Heart left ventricle (tissue), 16 donors: Measurements from ENCODE around the gene CCDC27. TPM values are rescaled to one million over a fixed set of nuclear protein-coding genes. Genes with fewer than 3 reads are reported as not detected.

Experiments used
- ATAC-seq, 4 donors: fragments of 200-7000 bp; cut with Tn5 transposase; one replicate each; pipeline ENCODE4 v1.9.1; 2020 to 2022; ENCODE audit warnings: moderate library complexity in 4 of 4, mild to moderate bottlenecking in 3 of 4, moderate number of reproducible peaks in 1 of 4
- DNase-seq, 5 donors: peaks; one replicate each; pipeline ENCODE4 v3.0.0-alpha.2; 2020
- H3K27ac ChIP-seq, 12 donors: fragments of 200-600 bp; sonication (generic) in 4 of 12; one replicate each; pipeline versions ENCODE4 v1.5.0 to v1.8.0; 2016 to 2022; ENCODE audit warnings: mild to moderate bottlenecking in 2 of 12
- H3K27me3 ChIP-seq, 9 donors: fragments of 200-600 bp; sonication (generic) in 2 of 9; one replicate each; pipeline versions ENCODE4 v1.5.1 to v1.8.0; 2016 to 2022; ENCODE audit warnings: mild to moderate bottlenecking in 3 of 9
- H3K36me3 ChIP-seq, 9 donors: fragments of 200-600 bp; sonication (generic) in 2 of 9; one replicate each; pipeline versions ENCODE4 v1.5.0 to v1.8.0; 2018 to 2022; ENCODE audit warnings: mild to moderate bottlenecking in 2 of 9
- H3K4me1 ChIP-seq, 12 donors: fragments of 200-600 bp; sonication (generic) in 4 of 12; one replicate each; pipeline versions ENCODE4 v1.5.0 to v1.8.0; 2016 to 2022; ENCODE audit warnings: mild to moderate bottlenecking in 3 of 12
- H3K4me3 ChIP-seq, 12 donors: fragments of 200-600 bp; sonication (generic) in 4 of 12; one replicate each; pipeline versions ENCODE4 v1.5.0 to v1.8.0; 2017 to 2022; ENCODE audit warnings: mild to moderate bottlenecking in 9 of 12, moderate library complexity in 4 of 12
- H3K9me3 ChIP-seq, 12 donors: fragments of 200-600 bp; sonication (generic) in 4 of 12; one replicate each; pipeline versions ENCODE4 v1.5.0 to v1.8.0; 2016 to 2022; ENCODE audit warnings: mild to moderate bottlenecking in 1 of 12
- POLR2A ChIP-seq, 2 donors: fragments of 450-650 bp; IDR thresholded peaks; one replicate each; pipeline ENCODE4 v1.6.1; 2017; ENCODE audit warnings: antibody characterized with exemption in 2 of 2, mild to moderate bottlenecking in 2 of 2, moderate library complexity in 2 of 2
- WGBS, 4 donors: extraction: QIAGEN DNeasy Blood & Tissue Kit in 2 of 4; methylation state at CpG; one replicate each; pipeline versions ENCODE4 v1.1.5 to v1.1.7; 2013 to 2018; 5-methylcytosine and 5-hydroxymethylcytosine counted together
- intact Hi-C, 10 donors: fragments of 100-400 bp; cut with DNase I; formaldehyde crosslinking; loops; one replicate each; pipeline versions ENCODE4 v1.11.1 to v1.14.2; 2022
- polyA plus RNA-seq, 2 donors: library from polyadenylated mRNA; stranded (reverse); fragments of 200-250 nt; gene quantifications; one replicate each; pipeline ENCODE4 v1.2.3, GENCODE V29; 2013
- total RNA-seq, 9 donors: library from RNA; depleted of rRNA in 2 of 9; stranded (reverse); fragments of >200 nt in 2 of 9; fragmentation: NEBNext Ultra II Directional in 3 of 9; extraction: Animal tissue kit (Norgen Biotek cat#: 25700) in 3 of 9; gene quantifications; one replicate each; pipeline versions ENCODE4 v1.1.0 to v1.2.4, GENCODE V29; 2016 to 2023
- TF ChIP-seq, protein P1 (sequence below), 12 donors: fragments of 200-600 bp; sonication (generic) in 4 of 12; IDR thresholded peaks; one replicate each; pipeline versions ENCODE4 v1.5.0 to v1.8.0; 2018 to 2022; ENCODE audit warnings: antibody characterized with exemption in 12 of 12, mild to moderate bottlenecking in 5 of 12
- donor health status: ischemic (EF 13 %, LVEDD 7.1; RV severe dilation, severe dysfunction).
- donor health status: healthy with polysubstance abuse.
- donor health status: DM: no; HTN: yes; CAD: no.
- donor health status: DM: no; HTN: no; CAD: no.
- donor health status: ischemic (EF 25% LVEDD 6.9; RV normal size, moderate dysfunction).
- donor health status: ischemic (EF 25% LVEDD 5.7; RV mildly dilated, moderate dysfunction).
- donor health status: healthy.
- donor health status: DM: yes; HTN: yes; CAD: no.
- donor health status: ischemic (EF 35%, LVEDD 5.7; RV mildly dilated, moderate dysfunction).
- donor health status: nonischemic (EF 11% LVEDD 7.7; RV severe dilation, severe dysfunction).
- donor health status: DM: yes; HTN: yes; CAD: no.
- donor health status: PGD.
- donor health status: ischemic (EF 29% LVEDD 5.4; RV normal size, mild dysfunction).
- donor health status: nonischemic (EF 23%, LVEDD 6.1; RV moderate dilation, normal function).

The CCDC27 gene
- total and polyA plus RNA-seq, 11 donors: not detected

- peaks cover 0 to 23% (median 8%) of the 10 kb centered on the region in 12 donors for H3K4me1 ChIP-seq
- intact Hi-C loops: no loop called here
- H3K4me3 ChIP-seq: no peak overlapping the region
- ATAC-seq (peak in 1 of 4 donors; percentile 27), DNase-seq (peak in 1 of 5 donors; percentile 48)
- peak overlapping the region in 4 of 12 donors; percentile 39 to 63 (median 54) for H3K27ac ChIP-seq
- peaks cover 0 to 41% (median 33%) of the 10 kb centered on the region in 9 donors for H3K36me3 ChIP-seq
- H3K27me3 ChIP-seq: peaks cover 0 to 25% (median 0%) of the 10 kb centered on the region in 9 donors
- 83 to 85% (median 84%) methylated on average over 10 to 12 of the region's 12 CpGs for WGBS, 4 donors
- TF ChIP-seq, protein P1, sequence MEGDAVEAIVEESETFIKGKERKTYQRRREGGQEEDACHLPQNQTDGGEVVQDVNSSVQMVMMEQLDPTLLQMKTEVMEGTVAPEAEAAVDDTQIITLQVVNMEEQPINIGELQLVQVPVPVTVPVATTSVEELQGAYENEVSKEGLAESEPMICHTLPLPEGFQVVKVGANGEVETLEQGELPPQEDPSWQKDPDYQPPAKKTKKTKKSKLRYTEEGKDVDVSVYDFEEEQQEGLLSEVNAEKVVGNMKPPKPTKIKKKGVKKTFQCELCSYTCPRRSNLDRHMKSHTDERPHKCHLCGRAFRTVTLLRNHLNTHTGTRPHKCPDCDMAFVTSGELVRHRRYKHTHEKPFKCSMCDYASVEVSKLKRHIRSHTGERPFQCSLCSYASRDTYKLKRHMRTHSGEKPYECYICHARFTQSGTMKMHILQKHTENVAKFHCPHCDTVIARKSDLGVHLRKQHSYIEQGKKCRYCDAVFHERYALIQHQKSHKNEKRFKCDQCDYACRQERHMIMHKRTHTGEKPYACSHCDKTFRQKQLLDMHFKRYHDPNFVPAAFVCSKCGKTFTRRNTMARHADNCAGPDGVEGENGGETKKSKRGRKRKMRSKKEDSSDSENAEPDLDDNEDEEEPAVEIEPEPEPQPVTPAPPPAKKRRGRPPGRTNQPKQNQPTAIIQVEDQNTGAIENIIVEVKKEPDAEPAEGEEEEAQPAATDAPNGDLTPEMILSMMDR (IDR thresholded peaks at IDR 0.05): no peak
- TF ChIP-seq POLR2A (IDR thresholded peaks at IDR 0.05): no peak
- H3K9me3 ChIP-seq: no peaks in the 10 kb centered on the region
Observed at GRCh38 chr1:3735027-3735681, 17.1 kb upstream of the CCDC27 start.

DNA sequence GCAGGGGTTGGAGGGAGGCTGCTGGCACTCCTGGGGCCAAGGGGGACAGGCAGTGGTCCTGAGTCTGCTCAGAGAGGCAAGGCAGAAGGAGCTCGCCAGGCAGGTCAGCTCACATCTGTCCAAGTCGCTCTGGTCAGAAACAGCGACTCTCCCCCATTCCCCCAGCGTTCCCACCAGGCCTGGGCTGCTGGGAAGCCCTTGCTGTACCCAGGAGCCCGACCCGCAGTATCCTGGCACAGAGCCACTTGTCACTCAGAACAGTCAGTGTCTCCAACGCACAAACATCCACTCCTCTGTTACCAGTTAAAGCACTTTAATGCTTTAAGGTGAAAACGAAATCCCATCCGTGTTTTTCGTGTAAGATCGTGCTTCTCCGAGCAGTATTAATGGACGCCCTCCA lies 16.6 kb upstream of the CCDC27 start:
- WGBS, 4 donors: 73 to 75% (median 74%) methylated on average over 13 of the region's 13 CpGs
- intact Hi-C loops: no loop called here
- H3K4me3 ChIP-seq: no peak overlapping the region
- peaks cover 0 to 23% (median 8%) of the 10 kb centered on the region in 12 donors for H3K4me1 ChIP-seq
- peaks cover 0 to 46% (median 34%) of the 10 kb centered on the region in 9 donors for H3K36me3 ChIP-seq
- H3K27ac ChIP-seq: peak overlapping the region in 4 of 12 donors; percentile 39 to 63 (median 54)
- H3K27me3 ChIP-seq: peaks cover 0 to 22% (median 0%) of the 10 kb centered on the region in 9 donors
- DNase-seq (peak in 2 of 5 donors; percentile 26 to 49), ATAC-seq (peak in 1 of 4 donors; percentile 12)
- no peaks in the 10 kb centered on the region for H3K9me3 ChIP-seq
- TF ChIP-seq POLR2A (IDR thresholded peaks at IDR 0.05): no peak
- TF ChIP-seq, protein P1 (IDR thresholded peaks at IDR 0.05): no peak

GRCh38 chr1:3736131-3736561 lies 16.1 kb upstream of the CCDC27 start:
- intact Hi-C loops: no loop called here
- Histone ChIP-seq H3K4me1 (peaks cover 0 to 23% (median 8%) of the 10 kb centered on the region in 12 donors), H3K27me3 (peaks cover 0 to 17% (median 0%) of the 10 kb centered on the region in 9 donors), H3K9me3 (no peaks in the 10 kb centered on the region), H3K36me3 (peaks cover 0 to 49% (median 34%) of the 10 kb centered on the region in 9 donors), H3K4me3 (no peak overlapping the region), H3K27ac (peak overlapping the region in 8 of 12 donors; percentile 9 to 63 (median 50))
- ATAC-seq (peak in 2 of 4 donors; percentile 22 to 54), DNase-seq (peak in 3 of 5 donors; percentile 40 to 61 (median 56))
- 70 to 86% (median 81%) methylated on average over 11 to 13 of the region's 13 CpGs for WGBS, 4 donors
- TF ChIP-seq POLR2A (IDR thresholded peaks at IDR 0.05): no peak
- TF ChIP-seq, protein P1 (IDR thresholded peaks at IDR 0.05): no peak

DNA sequence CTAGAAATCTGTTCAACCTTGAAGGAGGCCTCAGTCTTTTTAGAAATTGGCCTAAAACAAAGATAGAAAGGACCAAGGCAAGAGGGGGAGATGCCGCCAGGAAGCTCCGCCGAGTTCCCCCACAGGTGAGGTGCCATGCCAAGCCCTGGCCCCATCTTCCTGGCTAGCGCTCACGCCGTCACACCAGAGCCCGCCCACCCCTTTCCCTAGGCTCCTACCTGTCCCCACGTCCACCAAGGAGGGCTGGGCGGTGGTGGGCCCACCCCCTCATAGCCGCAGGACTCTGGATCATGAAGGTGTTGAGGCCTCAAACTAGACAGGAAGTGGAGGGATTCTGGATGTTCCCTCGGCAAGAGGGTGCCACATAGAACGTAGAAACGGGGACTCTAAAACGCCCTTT lies 15.5 kb upstream of the CCDC27 start:
- WGBS, 4 donors: 88 to 91% (median 90%) methylated on average over 14 of the region's 14 CpGs
- ATAC-seq (no peak), DNase-seq (peak in 2 of 5 donors; percentile 14 to 54)
- no peak for TF ChIP-seq POLR2A (IDR thresholded peaks at IDR 0.05)
- TF ChIP-seq, protein P1 (IDR thresholded peaks at IDR 0.05): no peak
- Histone ChIP-seq H3K4me3 (no peak overlapping the region), H3K4me1 (peaks cover 0 to 23% (median 8%) of the 10 kb centered on the region in 12 donors), H3K36me3 (peaks cover 0 to 55% (median 40%) of the 10 kb centered on the region in 9 donors), H3K27ac (peak overlapping the region in 6 of 12 donors; percentile 44 to 63 (median 51)), H3K27me3 (peaks cover 0 to 14% (median 0%) of the 10 kb centered on the region in 9 donors), H3K9me3 (no peaks in the 10 kb centered on the region)
- intact Hi-C loops: no loop called here
